22Rv1 (cell line): Measurements from ENCODE around the gene IL20.

Experiments
- ZFX ChIP-seq: fragments of 450-650 bp; IDR thresholded peaks from 2 replicates; pipeline ENCODE4 v1.6.1; 2017; ENCODE audit warnings: antibody characterized with exemption, borderline replicate concordance
- TF ChIP-seq, protein P1 (sequence below): fragments of 450-650 bp; IDR thresholded peaks from 2 replicates; pipeline ENCODE4 v1.5.1; 2017; ENCODE audit warnings: mild to moderate bottlenecking

DNA sequence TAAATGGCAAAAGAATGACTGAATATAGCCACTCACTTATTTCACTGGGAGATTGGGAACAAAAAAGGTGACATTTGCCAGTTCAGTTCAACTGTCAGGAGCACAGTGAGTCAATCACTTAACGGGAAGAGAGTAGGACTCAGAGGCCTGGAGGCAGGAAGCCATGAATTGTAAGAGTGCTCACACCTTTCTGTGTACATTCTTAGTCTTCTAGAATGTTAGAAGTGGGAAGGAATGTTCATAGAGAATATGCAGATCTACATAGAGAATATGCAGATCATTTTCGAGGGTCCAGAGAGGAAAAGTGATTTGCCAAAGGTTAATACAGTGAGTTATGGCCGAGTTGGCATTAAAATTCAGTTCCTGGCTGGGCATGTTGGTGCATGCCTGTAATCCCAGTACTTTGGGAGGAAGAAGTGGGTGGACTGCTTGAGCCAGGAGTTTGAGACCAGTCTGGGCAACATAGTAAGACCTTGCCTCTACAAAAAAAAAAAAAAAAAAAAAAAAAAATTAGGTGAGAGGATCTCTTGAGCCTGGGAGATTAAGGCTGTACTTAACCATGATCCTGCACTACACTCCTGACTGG is 8.3 kb downstream of the IL20 start:
- TF ChIP-seq, protein P1, sequence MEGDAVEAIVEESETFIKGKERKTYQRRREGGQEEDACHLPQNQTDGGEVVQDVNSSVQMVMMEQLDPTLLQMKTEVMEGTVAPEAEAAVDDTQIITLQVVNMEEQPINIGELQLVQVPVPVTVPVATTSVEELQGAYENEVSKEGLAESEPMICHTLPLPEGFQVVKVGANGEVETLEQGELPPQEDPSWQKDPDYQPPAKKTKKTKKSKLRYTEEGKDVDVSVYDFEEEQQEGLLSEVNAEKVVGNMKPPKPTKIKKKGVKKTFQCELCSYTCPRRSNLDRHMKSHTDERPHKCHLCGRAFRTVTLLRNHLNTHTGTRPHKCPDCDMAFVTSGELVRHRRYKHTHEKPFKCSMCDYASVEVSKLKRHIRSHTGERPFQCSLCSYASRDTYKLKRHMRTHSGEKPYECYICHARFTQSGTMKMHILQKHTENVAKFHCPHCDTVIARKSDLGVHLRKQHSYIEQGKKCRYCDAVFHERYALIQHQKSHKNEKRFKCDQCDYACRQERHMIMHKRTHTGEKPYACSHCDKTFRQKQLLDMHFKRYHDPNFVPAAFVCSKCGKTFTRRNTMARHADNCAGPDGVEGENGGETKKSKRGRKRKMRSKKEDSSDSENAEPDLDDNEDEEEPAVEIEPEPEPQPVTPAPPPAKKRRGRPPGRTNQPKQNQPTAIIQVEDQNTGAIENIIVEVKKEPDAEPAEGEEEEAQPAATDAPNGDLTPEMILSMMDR: no peak
- no peak for TF ChIP-seq ZFX
